H1 (cell line): Measurements from ENCODE around the gene ALPG.

Experiments used
- CTCF ChIP-seq, 3 experiments: IDR thresholded peaks; 1 replicate in 2 of 3; 2 replicates in 1 of 3; pipeline versions ENCODE4 v1.5.1 to v1.6.1; 2011; ENCODE audit warnings: low read length in 3 of 3, mild to moderate bottlenecking in 3 of 3, inconsistent platforms in 2 of 3, low read depth in 1 of 3, moderate library complexity in 1 of 3; ENCODE audit not compliant: insufficient read depth in 1 of 3; ENCODE audit errors: control extremely low read depth in 1 of 3
- EGR1 ChIP-seq: IDR thresholded peaks from 2 replicates; pipeline ENCODE4 v1.6.1; 2011; ENCODE audit warnings: low read depth, low read length, borderline replicate concordance
- HDAC2 ChIP-seq, 2 experiments: fragments of 300-600 bp in 1 of 2; sonication (generic) in 1 of 2; IDR thresholded peaks; 2 replicates each; pipeline ENCODE4 v1.6.1; 2011 to 2012; ENCODE audit warnings: low read depth in 2 of 2, low read length in 2 of 2, mild to moderate bottlenecking in 2 of 2, moderate library complexity in 2 of 2, borderline replicate concordance in 1 of 2, inconsistent platforms in 1 of 2
- POLR2A ChIP-seq, 2 experiments: IDR thresholded peaks; 1 replicate in 1 of 2; 2 replicates in 1 of 2; pipeline ENCODE4 v1.6.1; 2011; ENCODE audit warnings: low read depth in 2 of 2, low read length in 2 of 2, mild to moderate bottlenecking in 2 of 2; ENCODE audit errors: control extremely low read depth in 1 of 2
- POLR2AphosphoS5 ChIP-seq: IDR thresholded peaks from 2 replicates; pipeline ENCODE4 v1.6.1; 2011; ENCODE audit warnings: low read depth, low read length
- SP1 ChIP-seq: IDR thresholded peaks from 2 replicates; pipeline ENCODE4 v1.6.1; 2011; ENCODE audit warnings: low read depth, low read length

DNA sequence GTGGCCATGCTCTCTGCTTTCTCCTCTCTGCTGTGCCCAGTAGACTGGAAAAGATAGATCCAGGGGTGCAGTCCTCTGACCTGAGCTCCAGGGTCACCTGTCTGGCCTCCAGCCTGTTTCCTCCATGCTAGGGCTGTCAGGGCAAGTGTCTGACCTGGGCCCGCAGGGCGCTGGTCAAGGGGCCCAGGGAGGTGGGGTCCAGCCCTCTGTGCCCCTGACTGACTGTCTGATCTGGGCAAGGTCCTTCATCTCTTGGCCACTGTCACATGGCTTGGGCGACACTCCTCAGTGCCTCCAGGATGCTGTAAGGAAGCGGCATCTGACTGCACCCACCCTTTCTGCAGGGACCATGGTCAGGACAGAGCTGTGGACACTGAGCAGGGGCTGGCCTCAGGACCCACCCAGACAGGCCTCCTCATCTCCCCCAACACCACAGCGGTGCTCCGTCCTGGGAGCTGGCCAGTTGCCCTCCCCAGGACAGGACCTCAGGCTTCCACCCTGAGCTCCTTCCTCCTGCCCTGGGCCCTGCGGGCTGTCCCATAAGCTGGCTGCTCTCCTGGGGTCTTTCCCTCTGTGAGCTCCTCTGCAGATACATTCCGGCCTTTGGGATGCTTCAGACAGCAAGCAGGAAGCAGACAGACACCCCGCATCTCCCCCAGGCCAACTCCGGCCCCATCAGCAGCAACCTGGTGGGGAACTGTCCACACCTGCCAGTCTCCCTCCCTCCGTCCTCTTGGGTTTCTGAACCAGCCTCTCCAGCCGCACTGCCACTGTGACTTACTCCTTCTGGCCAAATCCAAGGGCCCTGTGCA lies 28.1 kb downstream of the ALPG start:
- TF ChIP-seq HDAC2 (IDR thresholded peaks at IDR 0.05; ENCODE audit: borderline replicate concordance in 1 of 2, low read depth in 2 of 2, low read length in 2 of 2) (no peak), POLR2AphosphoS5 (no peak), SP1 (no peak), CTCF (IDR thresholded peaks at IDR 0.05; ENCODE audit: control extremely low read depth in 1 of 3, insufficient read depth in 1 of 3, low read depth in 1 of 3, low read length in 3 of 3) (no peak), POLR2A (IDR thresholded peaks at IDR 0.05; ENCODE audit: control extremely low read depth in 1 of 2, low read depth in 2 of 2, low read length in 2 of 2) (no peak), EGR1 (no peak)
